HG03045 (cell line): Measurements from ENCODE around the gene MYBBP1A.

Experiments used
- ATAC-seq: cut with Tn5 transposase; IDR thresholded peaks from one replicate; pipeline ENCODE4 v1.9.1; 2021; ENCODE audit warnings: mild to moderate bottlenecking, moderate library complexity; ENCODE audit not compliant: unreplicated experiment

Gene MYBBP1A

DNA sequence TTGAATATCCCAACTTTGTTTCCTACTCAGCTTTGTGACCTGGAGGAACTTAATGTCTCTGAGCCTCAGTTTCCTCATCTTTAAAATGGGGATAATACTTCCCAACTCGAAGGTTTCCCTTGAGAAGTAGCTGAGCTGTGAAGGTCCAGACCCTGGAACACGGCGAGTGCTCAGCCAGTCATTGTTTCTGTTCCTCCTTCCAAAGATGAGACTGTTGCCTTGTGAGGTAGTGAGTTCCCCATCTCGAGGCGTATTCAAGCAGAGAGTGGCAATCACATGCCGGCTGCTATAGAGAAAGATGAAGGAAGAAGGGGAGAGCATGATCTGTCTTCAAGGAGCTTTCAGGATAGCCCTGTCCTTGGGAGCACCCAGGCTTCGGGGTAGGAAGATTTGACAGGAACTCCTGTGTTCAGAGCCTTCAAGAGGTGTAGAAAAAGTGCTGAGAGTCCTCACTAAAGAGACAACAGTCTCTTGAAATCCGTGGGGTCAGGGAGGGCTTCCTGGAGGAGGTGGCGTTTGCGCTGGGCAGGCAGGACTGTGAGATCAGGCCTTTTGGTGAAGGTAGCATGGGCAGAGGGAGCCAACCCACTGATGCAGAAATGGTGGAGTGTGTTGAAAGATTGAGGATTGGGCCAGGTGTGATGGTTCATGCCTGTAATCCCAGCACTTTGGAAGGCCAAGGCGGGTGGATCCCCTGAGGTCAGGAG lies 29.3 kb downstream of the MYBBP1A start:
- no peak for ATAC-seq

DNA sequence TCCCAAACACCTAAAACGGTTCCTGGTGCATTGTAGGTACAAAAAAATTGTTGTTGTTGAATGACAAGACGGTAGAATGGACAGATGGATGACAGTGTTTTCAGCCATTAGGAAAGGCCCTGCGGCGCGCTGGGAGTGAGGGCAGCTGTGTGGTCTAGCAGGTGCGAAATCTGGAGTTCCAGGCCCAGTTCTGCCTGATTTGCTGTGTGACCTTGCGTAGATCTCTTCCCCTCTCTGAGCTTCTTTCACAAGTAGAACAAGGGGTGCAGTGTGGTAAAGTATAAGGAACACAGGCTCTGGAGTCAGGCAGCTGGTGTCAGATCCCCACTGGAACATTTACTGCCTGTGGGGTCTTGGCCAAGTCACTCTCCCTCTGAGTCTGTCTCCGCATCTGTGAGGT lies 31.2 kb downstream of the MYBBP1A start:
- no peak for ATAC-seq

DNA sequence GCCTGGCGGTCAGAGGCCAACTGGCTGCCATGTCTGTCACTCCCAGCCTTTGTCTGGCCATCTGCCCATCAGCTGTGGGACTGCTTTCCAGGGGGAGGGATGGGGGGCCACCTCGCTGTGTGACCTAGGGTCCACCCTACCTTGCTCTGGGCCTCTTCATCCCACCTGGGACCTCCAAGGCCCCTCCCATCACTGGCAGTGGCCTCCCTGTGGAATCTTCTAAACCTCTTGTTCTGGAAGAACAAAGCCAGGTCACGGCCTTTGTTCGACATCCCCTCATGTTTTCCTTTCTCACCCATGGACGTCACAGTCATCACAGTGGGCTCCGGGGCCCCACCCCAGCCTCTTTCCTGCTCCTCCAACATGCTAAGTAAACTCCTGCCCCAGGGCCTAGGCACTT lies 32.5 kb downstream of the MYBBP1A start:
- no peak for ATAC-seq

DNA sequence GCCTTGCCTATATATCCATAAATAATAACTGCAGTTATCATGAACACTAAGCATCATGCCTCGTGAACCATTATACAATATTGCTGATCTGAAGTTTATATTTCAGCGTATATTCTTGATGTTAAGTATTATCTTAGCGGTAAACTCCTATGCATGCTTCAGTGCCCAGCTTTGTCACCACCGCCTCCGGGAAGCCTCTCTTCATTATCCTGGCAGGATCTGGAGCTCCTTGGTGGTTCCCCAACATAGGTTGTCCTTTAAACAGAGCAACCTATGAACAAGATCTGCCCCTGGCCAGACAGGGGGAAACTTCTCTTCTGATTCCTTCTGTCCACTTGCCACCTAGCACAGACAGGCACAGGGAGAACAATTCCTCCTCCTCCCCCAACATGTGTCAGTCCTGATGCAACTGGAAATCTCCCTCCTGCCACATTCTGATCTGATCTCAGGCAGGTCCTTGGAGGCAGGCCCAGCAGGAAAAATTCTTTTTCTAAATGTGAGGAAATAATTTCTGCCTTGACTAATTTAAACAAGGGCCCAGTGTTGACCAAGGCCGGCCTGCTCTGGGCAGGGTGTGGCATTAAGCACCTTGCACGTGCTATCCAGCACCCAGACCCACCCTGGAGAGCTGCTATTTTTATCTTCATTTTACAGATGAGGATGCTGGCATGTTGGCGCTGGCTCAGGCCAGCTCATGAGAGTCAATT lies 34.1 kb downstream of the MYBBP1A start:
- ATAC-seq: no peak

DNA sequence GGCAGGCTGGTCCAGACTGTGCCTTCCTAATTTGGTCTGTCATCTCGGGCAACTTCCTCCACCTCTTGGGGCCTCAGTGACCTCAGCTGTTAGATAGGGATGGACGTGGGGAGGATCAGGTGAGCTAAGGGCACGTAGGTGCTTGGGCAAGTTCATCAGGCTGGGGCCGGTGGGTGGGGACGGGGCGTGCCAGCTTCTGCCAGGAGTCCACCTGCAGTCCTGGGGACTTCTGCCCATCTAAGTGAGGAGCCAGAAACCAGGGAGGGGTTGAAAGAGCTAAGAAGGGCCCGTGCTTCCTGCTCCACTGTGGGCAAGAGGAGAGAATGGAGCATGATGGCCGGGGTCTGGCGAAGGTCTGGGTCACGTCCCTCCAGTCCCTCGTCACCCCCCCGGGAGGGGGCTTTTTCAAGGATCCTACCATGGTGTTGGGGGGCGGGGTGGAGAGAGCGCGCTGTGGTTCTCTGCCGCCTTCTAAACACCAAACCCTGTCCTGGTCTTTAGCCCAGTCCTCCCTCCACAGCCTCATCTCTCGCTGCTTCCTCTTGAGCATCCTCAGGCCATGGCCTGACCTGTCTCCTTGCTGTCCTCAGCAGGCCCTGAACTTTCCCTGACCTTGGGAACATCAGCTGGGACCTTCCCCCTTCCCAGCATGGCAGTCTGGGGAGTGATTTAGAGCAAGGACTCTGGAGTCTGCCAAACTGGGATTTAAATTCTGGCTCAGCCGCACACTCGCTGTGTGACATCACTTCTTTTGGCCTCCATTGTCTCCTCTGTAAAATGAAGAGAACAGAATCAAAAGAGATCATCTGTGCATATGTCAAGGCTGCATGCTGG lies 34.9 kb downstream of the MYBBP1A start:
- no peak for ATAC-seq

DNA sequence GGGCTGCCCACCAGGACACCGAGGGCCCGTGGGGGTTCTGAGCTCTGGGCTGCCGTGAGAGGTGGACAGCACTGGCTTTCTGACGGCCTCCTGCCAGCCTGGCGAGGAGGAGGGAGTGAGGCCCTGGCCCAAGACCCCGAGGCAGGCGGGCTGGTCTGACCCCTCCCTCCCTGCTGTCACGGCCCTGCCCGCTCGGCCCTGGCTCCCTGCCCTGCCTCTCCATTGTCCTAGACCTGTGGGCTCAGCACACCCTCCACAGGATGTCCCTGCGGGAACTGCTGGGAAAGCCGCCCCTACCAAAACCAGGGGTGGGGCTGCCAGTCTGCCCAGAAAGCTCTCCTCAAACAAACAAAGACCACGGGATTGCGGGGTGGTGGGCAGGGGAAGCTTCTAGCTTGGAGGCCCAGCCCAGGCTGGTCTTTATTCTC lies 35.8 kb downstream of the MYBBP1A start:
- no peak for ATAC-seq

DNA sequence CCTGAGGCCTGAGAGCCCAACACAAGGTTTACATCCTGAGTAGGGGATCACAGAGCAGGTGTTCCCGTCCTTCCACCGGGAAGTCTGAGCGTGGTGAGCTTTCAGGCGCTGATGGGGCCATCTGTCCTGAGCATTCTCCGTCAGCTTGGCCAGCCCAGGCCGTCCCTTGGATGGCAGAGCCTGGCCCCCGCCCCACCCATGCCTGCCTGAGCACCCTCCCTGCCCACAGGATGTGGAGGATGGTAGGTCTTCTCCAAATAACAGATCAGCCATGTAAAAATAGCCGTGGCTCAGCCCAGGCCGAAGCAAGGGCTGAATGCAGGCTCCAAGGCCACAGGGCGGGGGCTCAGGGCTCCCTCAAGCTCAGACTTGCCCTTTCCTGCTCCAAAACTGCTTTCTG lies 36.3 kb downstream of the MYBBP1A start:
- no peak for ATAC-seq

DNA sequence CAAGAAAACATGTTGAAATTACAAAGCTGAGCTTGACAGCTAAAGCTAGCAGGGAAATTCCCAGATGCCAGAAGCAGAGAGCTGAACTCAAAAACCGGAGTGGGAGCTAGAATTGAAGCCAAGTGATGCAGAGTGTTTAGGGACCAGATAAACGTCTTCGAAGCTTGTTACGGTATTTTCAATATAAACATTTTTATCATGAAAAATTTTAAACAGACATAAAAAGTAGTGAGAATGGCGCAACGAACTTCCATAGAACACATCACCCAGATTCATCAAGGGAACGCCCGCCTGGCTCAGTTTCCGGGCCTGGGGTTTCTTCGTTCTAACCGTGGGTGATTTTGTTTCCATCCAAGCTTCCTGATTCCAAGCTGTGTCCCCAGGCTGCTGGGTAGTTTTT lies 38.4 kb downstream of the MYBBP1A start:
- ATAC-seq: no peak

DNA sequence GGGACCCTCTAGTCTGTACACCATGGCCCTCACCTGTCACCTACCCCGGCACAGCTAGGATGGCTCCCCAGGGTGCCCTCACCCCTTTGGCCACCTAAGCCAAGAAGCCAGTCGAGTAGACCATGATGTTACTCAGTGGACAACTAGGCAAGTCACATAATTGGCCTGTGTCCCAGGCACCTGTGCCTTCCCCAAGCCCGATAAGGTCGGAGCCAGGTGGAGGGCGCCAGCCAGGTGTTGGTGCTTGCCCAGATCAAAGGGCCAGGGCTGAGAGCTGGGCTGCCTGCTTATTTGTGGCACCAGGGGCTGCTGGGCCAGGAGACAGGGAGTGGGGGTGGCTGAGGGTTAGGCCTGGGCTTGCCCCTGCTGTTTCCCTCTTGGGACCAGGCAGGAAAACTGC lies 39.7 kb downstream of the MYBBP1A start:
- no peak for ATAC-seq

DNA sequence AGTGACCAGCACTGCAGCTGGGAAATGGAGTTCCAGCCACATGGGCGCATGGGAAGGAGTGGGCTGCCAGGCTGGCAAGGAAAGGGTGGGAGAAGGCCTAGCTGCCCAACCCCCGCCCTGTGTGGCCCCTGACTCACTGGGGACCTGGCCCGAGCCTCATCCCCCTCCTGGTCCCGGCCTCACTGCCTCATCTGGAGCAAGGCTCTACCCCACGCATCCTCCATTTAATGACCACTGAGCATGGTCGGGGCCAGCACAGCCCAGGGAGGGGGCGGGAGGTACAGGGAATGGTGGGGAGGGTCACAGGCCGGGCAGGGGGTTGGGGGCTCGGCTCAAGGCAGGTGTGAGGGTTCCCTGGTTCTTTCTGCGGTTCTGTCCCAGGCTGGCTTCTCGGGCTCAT lies 40.4 kb downstream of the MYBBP1A start:
- no peak for ATAC-seq

DNA sequence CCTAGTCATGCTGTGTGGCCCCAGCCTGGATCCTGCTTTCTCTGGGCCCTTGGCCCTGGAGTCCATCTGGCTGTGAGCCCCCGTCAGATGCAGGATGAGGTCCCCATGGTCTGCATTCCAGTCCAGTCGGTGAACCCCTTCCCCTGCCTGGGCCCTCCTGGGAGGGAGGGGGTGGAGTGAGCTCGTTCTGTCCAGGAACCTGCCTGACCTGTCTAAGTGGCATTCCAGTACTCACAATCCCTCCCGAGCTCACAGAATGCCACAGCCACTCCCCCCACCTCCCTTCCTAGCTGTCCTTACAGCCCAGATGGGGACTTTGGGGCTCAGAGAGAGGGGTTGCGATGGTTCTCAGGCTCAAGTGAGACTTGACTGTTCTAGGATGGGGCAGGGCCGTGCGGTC lies 41.0 kb downstream of the MYBBP1A start:
- no peak for ATAC-seq

DNA sequence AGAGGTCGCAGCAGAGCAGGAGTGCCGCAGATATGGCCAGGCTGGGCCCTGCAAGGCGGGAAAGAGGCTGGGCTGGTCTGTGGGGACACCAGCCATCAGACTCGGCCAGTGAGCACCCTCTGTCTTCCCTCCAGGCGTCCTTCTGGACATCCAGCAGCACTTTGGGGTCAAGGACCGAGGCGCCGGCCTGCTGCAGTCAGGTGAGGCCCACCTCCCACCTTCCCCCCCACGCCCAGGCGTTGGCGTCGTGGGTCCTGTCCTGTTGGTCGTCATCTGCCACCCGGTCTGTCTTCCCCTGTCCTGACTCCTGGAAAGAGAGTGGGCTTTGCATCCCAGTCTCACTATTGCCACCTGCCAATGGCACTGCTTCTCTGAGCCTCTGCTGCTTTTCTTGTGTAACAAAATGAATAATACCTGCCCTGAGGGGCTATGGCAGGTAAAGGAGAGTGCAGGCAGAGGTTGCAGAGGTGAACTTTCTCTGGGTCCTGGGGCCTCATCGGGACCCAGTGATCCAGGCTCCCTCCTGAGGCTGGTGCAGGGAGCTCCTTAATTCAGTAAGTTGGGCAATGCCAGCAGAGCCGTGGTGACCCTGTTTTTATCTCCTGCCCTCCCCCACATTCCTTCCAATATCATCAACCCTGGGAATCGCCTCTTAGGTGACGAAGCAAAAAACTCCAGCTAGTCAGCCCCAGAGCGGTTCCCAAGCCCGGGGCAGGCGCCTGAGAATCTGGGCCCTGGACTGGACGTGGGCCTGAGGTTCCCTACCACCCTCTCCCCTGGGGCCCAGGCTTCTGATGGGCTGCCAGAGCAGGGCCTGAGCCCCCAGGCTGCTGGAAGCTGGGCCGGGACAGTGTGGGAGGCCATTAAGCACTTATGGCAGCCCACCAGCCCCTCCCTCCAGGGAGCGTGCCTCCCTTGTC lies 41.8 kb downstream of the MYBBP1A start:
- no peak for ATAC-seq

DNA sequence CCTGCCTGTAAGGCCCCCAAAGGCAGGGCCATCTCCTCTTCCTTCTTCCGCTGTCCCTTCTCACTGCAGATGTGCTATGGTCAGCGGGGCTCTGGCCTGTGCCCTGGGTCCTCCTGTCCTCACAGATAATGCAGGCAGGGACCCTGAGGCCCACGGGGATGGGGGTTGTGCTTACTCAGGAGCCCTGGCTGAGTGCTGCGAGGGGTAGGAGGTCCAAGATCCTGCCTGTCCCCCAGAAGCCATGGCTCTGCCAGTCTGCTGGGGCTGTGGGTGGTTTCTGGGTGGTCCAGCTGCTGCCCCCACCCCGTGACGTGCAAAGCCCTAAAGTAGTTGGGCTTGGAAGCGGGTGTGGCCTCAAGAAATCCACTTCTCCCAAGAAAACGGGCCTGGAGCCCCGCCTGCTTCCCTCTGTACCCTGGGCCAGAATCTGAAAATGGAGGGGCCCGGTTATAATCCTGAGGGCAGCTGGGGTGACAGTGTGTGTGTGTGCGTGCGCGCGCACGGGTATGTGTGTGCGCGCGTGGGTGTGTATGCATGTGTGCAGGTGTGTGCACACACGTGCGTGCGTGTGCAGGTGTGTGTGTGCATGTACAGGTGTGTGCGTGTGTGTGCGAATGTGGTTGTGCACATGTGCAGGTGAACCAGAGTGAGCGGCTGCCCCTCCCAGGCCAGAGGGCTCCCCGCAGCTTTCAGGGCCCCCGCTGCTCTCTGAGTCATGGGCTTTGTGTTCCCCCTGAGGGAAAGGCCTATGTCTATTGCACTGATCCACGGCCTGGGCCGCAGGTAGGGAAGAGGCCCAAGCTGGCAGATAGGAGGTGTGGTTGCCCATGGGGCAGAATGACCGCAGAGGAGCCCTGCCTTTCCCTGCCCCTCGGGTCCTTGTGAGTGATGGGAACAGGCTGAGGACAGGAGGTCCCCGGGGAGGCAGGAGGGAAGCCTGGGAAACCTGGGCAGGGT lies 42.8 kb downstream of the MYBBP1A start:
- ATAC-seq: no peak

DNA sequence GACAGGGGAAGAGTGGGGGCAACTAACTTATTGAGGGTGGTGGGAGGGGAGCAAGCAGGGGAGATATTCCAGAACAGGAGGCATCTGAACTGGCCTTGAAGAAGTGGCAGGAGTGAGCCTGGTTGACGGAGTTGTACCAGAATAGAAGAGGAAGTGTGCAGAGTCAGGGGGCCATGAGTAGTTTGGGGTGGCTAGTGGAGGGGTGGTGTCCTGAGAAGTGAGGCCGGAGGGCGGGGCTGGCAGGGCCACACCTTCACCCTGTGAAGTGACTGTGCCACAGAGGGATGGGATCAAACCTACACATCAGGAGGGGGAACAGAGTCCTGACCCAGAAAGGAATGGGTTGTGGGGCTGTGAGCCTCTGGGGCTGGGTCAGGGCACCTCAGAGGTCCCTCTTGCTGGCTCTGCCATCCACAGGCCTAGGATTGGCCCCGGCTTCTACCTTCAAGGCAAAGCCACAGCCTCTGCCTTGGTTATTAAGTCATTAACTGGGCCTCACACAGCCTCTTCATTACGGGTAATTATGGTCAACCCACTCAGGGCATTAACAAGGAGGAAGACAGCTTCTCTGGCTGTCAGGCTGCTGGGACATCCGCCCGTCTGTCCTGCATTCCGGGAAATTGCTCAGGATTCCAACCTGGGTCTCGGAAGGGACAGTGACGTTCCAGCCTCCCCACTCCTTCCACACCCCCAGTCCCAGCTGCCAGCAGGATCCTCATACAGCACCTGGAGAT lies 43.8 kb downstream of the MYBBP1A start:
- ATAC-seq: no peak

DNA sequence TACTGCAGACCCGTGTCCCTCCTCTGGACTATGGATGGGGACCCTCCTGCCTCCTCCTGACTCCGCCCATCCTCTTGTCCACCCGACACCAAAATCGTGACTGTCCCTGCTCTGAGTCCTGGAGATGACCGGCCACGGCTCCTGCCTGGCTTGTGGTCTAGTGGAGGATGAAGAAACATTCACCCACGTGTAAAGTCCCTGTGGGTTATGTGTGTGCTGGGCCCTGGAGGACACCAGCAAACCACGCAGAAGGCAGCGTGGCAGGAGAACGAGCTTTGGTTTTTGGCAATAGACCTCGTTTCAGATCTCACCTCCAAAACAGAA lies 44.6 kb downstream of the MYBBP1A start:
- ATAC-seq: no peak

DNA sequence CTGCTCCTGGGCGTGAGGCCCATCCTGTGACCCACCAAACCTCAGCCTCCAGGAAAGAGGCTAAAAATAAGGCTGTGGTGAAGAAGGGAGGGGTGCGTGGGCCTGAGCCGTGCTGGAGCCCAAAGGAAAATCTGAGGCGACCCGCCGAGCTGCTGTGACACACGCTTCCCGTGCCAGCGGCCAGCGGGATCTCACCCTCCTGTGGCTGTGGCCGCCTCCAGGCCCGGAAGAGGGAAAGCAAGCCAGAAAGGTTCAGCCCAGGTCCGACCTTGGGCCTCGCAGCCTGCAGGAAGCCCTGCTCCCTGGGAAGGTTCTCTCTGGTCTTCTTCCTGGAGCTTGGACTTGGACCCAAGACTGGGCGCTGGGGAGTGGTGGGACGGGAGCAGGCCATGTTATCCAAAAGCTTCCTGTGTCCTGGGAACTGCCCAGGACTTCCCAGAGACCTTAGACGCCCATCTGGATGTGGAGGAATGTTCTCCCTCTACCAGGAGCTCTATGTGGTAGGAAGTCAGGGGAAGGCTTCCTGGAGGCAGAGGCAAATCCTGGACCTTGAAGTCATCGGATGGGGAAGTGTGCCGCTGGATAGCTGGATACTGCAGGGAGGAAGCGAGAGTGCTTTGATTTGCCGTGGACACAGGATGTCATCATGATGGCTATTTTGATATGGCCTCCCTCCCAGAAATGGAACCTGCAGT lies 45.1 kb downstream of the MYBBP1A start:
- ATAC-seq: no peak

DNA sequence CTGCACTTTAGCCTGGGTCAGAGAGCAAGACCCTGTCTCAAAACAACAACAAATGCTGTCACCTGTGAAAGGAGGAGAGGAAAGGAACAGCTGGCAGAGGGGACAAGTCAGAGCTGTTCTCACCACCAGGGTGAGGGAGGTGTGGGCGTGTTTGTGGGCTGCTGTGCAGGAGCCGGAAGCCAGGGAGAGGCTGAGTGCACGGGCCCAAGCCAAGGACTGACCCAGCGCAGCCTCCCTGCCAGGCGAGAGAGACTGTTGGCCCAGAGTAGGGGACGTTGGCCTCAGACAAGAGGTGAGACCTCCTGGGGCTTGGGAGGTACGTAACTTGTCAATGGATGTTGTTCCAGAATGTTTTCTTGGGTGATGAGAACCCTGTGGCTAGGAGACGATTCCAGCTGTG lies 45.8 kb downstream of the MYBBP1A start:
- no peak for ATAC-seq

DNA sequence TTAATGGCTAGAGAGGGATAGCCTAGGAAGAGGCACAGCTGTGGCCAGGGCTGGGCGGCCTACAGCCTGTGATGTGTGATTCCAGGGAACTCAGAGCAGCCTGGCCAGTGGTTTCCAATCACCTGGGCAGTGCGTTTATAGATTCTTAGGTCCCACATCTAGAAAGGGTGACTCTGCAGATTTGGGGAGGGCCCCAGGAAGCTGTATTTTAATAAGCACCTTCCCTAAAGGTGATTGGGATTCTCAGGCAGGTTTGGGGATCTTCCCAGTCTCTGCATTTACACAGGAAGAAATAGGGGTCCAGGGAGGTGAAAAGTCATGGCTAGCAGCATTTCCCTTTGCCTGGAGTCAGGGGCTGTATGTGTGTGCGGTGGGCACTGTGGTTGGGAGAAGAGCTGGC lies 47.0 kb downstream of the MYBBP1A start:
- ATAC-seq: no peak
